SU-DHL-6 (cell line): ENCODE data around the gene ARMH1.

Source experiments
- CTCF ChIP-seq: fragments of 200-600 bp; sonication (generic); IDR thresholded peaks from one replicate; pipeline ENCODE4 v1.5.1; 2017; ENCODE audit warnings: antibody characterized with exemption, mild to moderate bottlenecking, low read length, moderate library complexity; ENCODE audit not compliant: insufficient read depth, poor library complexity, severe bottlenecking
- EZH2phosphoT487 ChIP-seq: fragments of 200-600 bp; sonication (generic), shearing (Covaris generic); conservative IDR thresholded peaks from 2 replicates; pipeline ENCODE4 v1.6.1; 2018; ENCODE audit warnings: mild to moderate bottlenecking, antibody characterized with exemption, low read length, moderate library complexity, mixed read lengths

- TF ChIP-seq CTCF: no peak
- no peak for TF ChIP-seq EZH2phosphoT487
Measured at GRCh38 chr1:44723496-44724295, 49.2 kb downstream of the ARMH1 start.
